Activated CD4-positive, alpha-beta T cell treated with anti-CD3 and anti-CD28 coated beads, Interleukin-2, amount 10 ng/mL, durations not matched to agents 24 days and 14 days (primary cell): ENCODE measurements around the gene TGM6. TPM values are rescaled to one million over a fixed set of nuclear protein-coding genes. Genes with fewer than 3 reads are reported as not detected.

Source experiments
- DNase-seq: peaks from one replicate; pipeline ENCODE4 v3.0.0; 2022
- H3K27ac Mint-ChIP-seq: one replicate; pipeline ENCODE4 v1.8.0; 2022; ENCODE audit warnings: mild to moderate bottlenecking, mixed read lengths
- H3K27me3 Mint-ChIP-seq: one replicate; pipeline ENCODE4 v1.8.0; 2022; ENCODE audit warnings: mixed read lengths
- H3K36me3 Mint-ChIP-seq: one replicate; pipeline ENCODE4 v1.8.0; 2022; ENCODE audit warnings: low read depth, mild to moderate bottlenecking, mixed read lengths
- H3K4me1 Mint-ChIP-seq: one replicate; pipeline ENCODE4 v1.8.0; 2021; ENCODE audit warnings: mixed read lengths
- H3K4me3 Mint-ChIP-seq: one replicate; pipeline ENCODE4 v1.8.0; 2022; ENCODE audit warnings: mild to moderate bottlenecking, moderate library complexity, mixed read lengths
- H3K9me3 Mint-ChIP-seq: one replicate; pipeline ENCODE4 v1.8.0; 2021; ENCODE audit warnings: mixed read lengths
- intact Hi-C: fragments of 100-400 bp; cut with micrococcal nuclease; formaldehyde crosslinking; loops from one replicate; pipeline ENCODE4 v1.15.1; 2023
- total RNA-seq: library from RNA; stranded (reverse); gene quantifications from 2 replicates; pipeline ENCODE4 v1.2.3, GENCODE V29; 2022

The TGM6 gene
- not detected in 2 replicates for total RNA-seq

- peaks cover 14% of the 10 kb centered on the region for H3K4me1 Mint-ChIP-seq
- H3K27me3 Mint-ChIP-seq = peaks cover 43% of the 10 kb centered on the region
- DNase-seq = no peak
- H3K27ac Mint-ChIP-seq = peak within 1 kb of the TSS; percentile 35
- H3K36me3 Mint-ChIP-seq = no peaks in the 10 kb centered on the region
- intact Hi-C loops = no loop called here
- peak within 1 kb of the TSS; percentile 58 for H3K4me3 Mint-ChIP-seq
- H3K9me3 Mint-ChIP-seq = no peaks in the 10 kb centered on the region
Measured at GRCh38 chr20:2380601-2381000, at the start of gene TGM6. TGM6 (plus strand) TSS chr20:2380901; CDS start chr20:2380969, 68 bp downstream.

- Mint-ChIP-seq H3K27me3 (peaks cover 4% of the 10 kb centered on the region), H3K36me3 (no peaks in the 10 kb centered on the region), H3K4me1 (no peaks in the 10 kb centered on the region), H3K9me3 (no peaks in the 10 kb centered on the region), H3K27ac (no peak overlapping the region), H3K4me3 (no peak overlapping the region)
- DNase-seq = no peak
- intact Hi-C loops = no loop called here
Measured at GRCh38 chr20:2331106-2331505, 49.6 kb upstream of the TGM6 start.

GRCh38 chr20:2331901-2332565, 48.7 kb upstream of the TGM6 start:
- peaks cover 4% of the 10 kb centered on the region for H3K27me3 Mint-ChIP-seq
- H3K4me3 Mint-ChIP-seq = no peak overlapping the region
- H3K4me1 Mint-ChIP-seq = no peaks in the 10 kb centered on the region
- no peaks in the 10 kb centered on the region for H3K9me3 Mint-ChIP-seq
- H3K36me3 Mint-ChIP-seq = no peaks in the 10 kb centered on the region
- no peak for DNase-seq
- no peak overlapping the region for H3K27ac Mint-ChIP-seq
- intact Hi-C loops = no loop called here

- H3K27me3 Mint-ChIP-seq = peaks cover 4% of the 10 kb centered on the region
- H3K4me3 Mint-ChIP-seq = no peak overlapping the region
- no peak overlapping the region for H3K27ac Mint-ChIP-seq
- DNase-seq = no peak
- H3K9me3 Mint-ChIP-seq = no peaks in the 10 kb centered on the region
- H3K36me3 Mint-ChIP-seq = no peaks in the 10 kb centered on the region
- intact Hi-C loops = no loop called here
- H3K4me1 Mint-ChIP-seq = no peaks in the 10 kb centered on the region
Measured at GRCh38 chr20:2332711-2333110, 48.0 kb upstream of the TGM6 start.

GRCh38 chr20:2333821-2334220, 46.9 kb upstream of the TGM6 start:
- intact Hi-C loops = no loop called here
- peaks cover 7% of the 10 kb centered on the region for H3K27me3 Mint-ChIP-seq
- no peak for DNase-seq
- H3K9me3 Mint-ChIP-seq = no peaks in the 10 kb centered on the region
- no peak overlapping the region for H3K27ac Mint-ChIP-seq
- no peaks in the 10 kb centered on the region for H3K36me3 Mint-ChIP-seq
- no peaks in the 10 kb centered on the region for H3K4me1 Mint-ChIP-seq
- H3K4me3 Mint-ChIP-seq = no peak overlapping the region

GRCh38 chr20:2335096-2335870, 45.4 kb upstream of the TGM6 start:
- no peaks in the 10 kb centered on the region for H3K36me3 Mint-ChIP-seq
- DNase-seq = no peak
- intact Hi-C loops = no loop called here
- no peaks in the 10 kb centered on the region for H3K9me3 Mint-ChIP-seq
- no peaks in the 10 kb centered on the region for H3K4me1 Mint-ChIP-seq
- no peak overlapping the region for H3K27ac Mint-ChIP-seq
- no peak overlapping the region for H3K4me3 Mint-ChIP-seq
- H3K27me3 Mint-ChIP-seq = peaks cover 7% of the 10 kb centered on the region

- no peaks in the 10 kb centered on the region for H3K36me3 Mint-ChIP-seq
- DNase-seq = no peak
- intact Hi-C loops = no loop called here
- no peaks in the 10 kb centered on the region for H3K4me1 Mint-ChIP-seq
- H3K9me3 Mint-ChIP-seq = no peaks in the 10 kb centered on the region
- peaks cover 7% of the 10 kb centered on the region for H3K27me3 Mint-ChIP-seq
- H3K27ac Mint-ChIP-seq = no peak overlapping the region
- H3K4me3 Mint-ChIP-seq = no peak overlapping the region
Measured at GRCh38 chr20:2336471-2336870, 44.2 kb upstream of the TGM6 start.

GRCh38 chr20:2337142-2337541, 43.6 kb upstream of the TGM6 start:
- intact Hi-C loops = no loop called here

GRCh38 chr20:2338411-2339066, 42.2 kb upstream of the TGM6 start:
- Mint-ChIP-seq H3K36me3 (no peaks in the 10 kb centered on the region), H3K4me3 (no peak overlapping the region), H3K27me3 (peaks cover 7% of the 10 kb centered on the region), H3K9me3 (no peaks in the 10 kb centered on the region), H3K4me1 (no peaks in the 10 kb centered on the region), H3K27ac (no peak overlapping the region)
- intact Hi-C loops = no loop called here
- DNase-seq = no peak

More at GRCh38 chr20:2337142-2337541, 43.6 kb upstream of the TGM6 start:
- Mint-ChIP-seq H3K27ac (no peak overlapping the region), H3K27me3 (peaks cover 7% of the 10 kb centered on the region), H3K9me3 (no peaks in the 10 kb centered on the region), H3K36me3 (no peaks in the 10 kb centered on the region), H3K4me1 (no peaks in the 10 kb centered on the region), H3K4me3 (no peak overlapping the region)
- DNase-seq = no peak

GRCh38 chr20:2340136-2340535, 40.6 kb upstream of the TGM6 start:
- H3K27me3 Mint-ChIP-seq = peaks cover 3% of the 10 kb centered on the region
- DNase-seq = no peak
- H3K27ac Mint-ChIP-seq = no peak overlapping the region
- intact Hi-C loops = no loop called here
- no peaks in the 10 kb centered on the region for H3K9me3 Mint-ChIP-seq
- no peaks in the 10 kb centered on the region for H3K36me3 Mint-ChIP-seq
- H3K4me1 Mint-ChIP-seq = no peaks in the 10 kb centered on the region
- H3K4me3 Mint-ChIP-seq = no peak overlapping the region

GRCh38 chr20:2340823-2341222, 39.9 kb upstream of the TGM6 start:
- Mint-ChIP-seq H3K36me3 (no peaks in the 10 kb centered on the region), H3K27ac (no peak overlapping the region), H3K9me3 (no peaks in the 10 kb centered on the region), H3K27me3 (peaks cover 3% of the 10 kb centered on the region), H3K4me3 (no peak overlapping the region), H3K4me1 (no peaks in the 10 kb centered on the region)
- no peak for DNase-seq
- intact Hi-C loops = no loop called here

- no peaks in the 10 kb centered on the region for H3K9me3 Mint-ChIP-seq
- H3K36me3 Mint-ChIP-seq = no peaks in the 10 kb centered on the region
- no peak overlapping the region for H3K27ac Mint-ChIP-seq
- peaks cover 3% of the 10 kb centered on the region for H3K27me3 Mint-ChIP-seq
- no peak overlapping the region for H3K4me3 Mint-ChIP-seq
- intact Hi-C loops = no loop called here
- DNase-seq = no peak
- H3K4me1 Mint-ChIP-seq = no peaks in the 10 kb centered on the region
Measured at GRCh38 chr20:2341336-2341735, 39.4 kb upstream of the TGM6 start.

- no peaks in the 10 kb centered on the region for H3K4me1 Mint-ChIP-seq
- H3K9me3 Mint-ChIP-seq = no peaks in the 10 kb centered on the region
- no peak overlapping the region for H3K27ac Mint-ChIP-seq
- DNase-seq = no peak
- H3K4me3 Mint-ChIP-seq = no peak overlapping the region
- H3K36me3 Mint-ChIP-seq = no peaks in the 10 kb centered on the region
- H3K27me3 Mint-ChIP-seq = peaks cover 3% of the 10 kb centered on the region
- intact Hi-C loops = no loop called here
Measured at GRCh38 chr20:2342243-2342642, 38.5 kb upstream of the TGM6 start.

GRCh38 chr20:2346188-2346587, 34.5 kb upstream of the TGM6 start:
- Mint-ChIP-seq H3K36me3 (no peaks in the 10 kb centered on the region), H3K4me3 (no peak overlapping the region), H3K27me3 (peaks cover 11% of the 10 kb centered on the region), H3K27ac (no peak overlapping the region), H3K4me1 (no peaks in the 10 kb centered on the region), H3K9me3 (no peaks in the 10 kb centered on the region)
- no peak for DNase-seq
- intact Hi-C loops = no loop called here
